Measurements from ENCODE around the gene SSC5D.

DNA sequence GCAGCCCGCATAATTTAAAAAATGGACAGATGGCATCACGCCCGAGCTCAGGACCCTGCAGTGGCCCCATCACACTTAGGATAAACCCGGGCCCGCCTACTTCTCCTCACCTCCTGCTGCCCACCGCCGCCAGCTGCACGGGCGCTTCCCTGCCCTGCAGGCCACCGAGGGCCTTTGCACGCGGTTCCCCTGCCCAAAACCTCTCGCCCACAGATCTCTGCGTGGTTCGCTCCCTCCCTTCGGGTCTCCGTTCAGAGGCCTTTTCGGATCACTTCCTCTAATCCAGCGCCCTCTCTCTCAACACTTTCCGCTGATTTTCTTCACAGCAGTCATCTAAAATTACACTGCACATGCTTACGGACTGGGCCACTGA is 46.9 kb upstream of the SSC5D start:
- no peak for TF ChIP-seq CTCF (conservative IDR thresholded peaks at IDR 0.05 in 1 of 2, IDR thresholded peaks at IDR 0.05 in 1 of 2; ENCODE audit: low read depth in 1 of 2, low read length in 2 of 2)
- no peak for TF ChIP-seq EZH2 (IDR thresholded peaks at IDR 0.05; ENCODE audit: low read length, missing control alignments)

Measured in fibroblast of lung (primary cell).